ENCODE data around the gene PEX26. TPM values are rescaled to one million over a fixed set of nuclear protein-coding genes. Genes with fewer than 3 reads are reported as not detected.

The PEX26 gene
- polyA plus RNA-seq, 1 donor from 2014 or later, result 30.2 TPM

DNA sequence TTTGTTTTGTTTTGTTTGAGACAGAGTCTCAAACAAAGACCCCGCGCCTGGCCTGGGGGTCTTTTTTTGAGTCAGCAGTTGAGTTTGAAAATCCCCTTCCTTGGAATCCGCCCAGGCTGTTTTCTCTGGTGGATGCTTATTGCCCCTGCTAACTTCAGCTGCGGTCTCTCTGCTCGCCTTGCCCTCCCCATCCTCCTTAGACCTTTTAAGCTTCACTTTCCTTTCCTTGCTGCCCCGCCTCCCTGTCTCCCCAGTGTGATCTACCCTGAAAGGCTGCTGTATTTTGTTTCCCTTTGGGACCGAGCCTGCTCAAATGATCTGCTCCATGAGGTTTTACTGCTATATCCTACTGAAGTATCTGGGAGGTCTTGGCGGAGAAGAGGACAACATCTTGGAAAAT is 74.7 kb downstream of the PEX26 start:
- peaks cover 7% of the 10 kb centered on the region for H3K27me3 ChIP-seq (ENCODE audit: insufficient read depth, low read depth, low read length)
- no peak overlapping the region for H3K9ac ChIP-seq (ENCODE audit: low read length)
- H3K4me3 ChIP-seq (ENCODE audit: low read length), result no peak overlapping the region
- no peaks in the 10 kb centered on the region for H3F3A ChIP-seq (ENCODE audit: insufficient read depth, low read length, poor library complexity, severe bottlenecking)
- no peaks in the 10 kb centered on the region for H3K36me3 ChIP-seq (ENCODE audit: insufficient read depth, low read length)
- no peaks in the 10 kb centered on the region for H3K79me2 ChIP-seq (replicated peaks; ENCODE audit: insufficient read depth, low read length)
- H3K9me3 ChIP-seq (ENCODE audit: low read length), result no peaks in the 10 kb centered on the region
- TF ChIP-seq POLR2AphosphoS5 (IDR thresholded peaks at IDR 0.05) (no peak), SMC3 (conservative IDR thresholded peaks at IDR 0.05; ENCODE audit: poor library complexity) (no peak)
- H2AFZ ChIP-seq (ENCODE audit: low read depth, low read length), result no peak overlapping the region
- H4K20me1 ChIP-seq (ENCODE audit: insufficient read depth), result no peaks in the 10 kb centered on the region
- no peaks in the 10 kb centered on the region for H3K9me2 ChIP-seq (ENCODE audit: insufficient read depth, low read length)
- H3K4me2 ChIP-seq (ENCODE audit: low read length), result no peak overlapping the region
- H3K27ac ChIP-seq (ENCODE audit: low read length), result no peak overlapping the region

DNA sequence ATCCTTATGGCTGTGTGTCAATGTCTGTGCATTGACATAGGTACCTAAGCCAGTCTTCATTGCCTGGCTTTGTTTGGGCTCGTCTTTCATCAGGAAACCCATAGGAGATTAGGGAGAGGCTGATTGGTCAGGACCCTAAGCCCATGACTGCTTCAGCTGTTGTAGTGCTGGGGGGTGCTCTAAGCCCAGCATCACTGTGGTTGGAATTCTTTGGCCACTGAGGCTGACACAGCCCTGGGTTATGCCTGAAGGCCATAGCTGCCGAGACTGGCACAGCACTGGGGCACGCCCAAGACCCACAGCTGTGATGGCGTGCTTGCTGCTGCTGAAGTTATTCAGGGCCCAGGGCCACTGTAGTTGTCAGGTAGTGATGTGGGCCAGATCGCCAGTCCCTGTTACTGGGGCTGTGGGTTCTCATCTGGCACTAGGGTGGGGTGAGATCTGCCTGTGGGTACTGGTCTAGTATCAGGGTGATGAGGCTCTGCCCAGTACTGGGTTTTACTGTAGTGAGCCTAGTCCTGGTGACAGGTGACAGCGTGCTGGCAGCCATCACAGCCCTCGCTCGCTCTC is 77.1 kb downstream of the PEX26 start:
- no peak overlapping the region for H2AFZ ChIP-seq (ENCODE audit: low read depth, low read length)
- H3K4me3 ChIP-seq (ENCODE audit: low read length), result no peak overlapping the region
- no peaks in the 10 kb centered on the region for H3F3A ChIP-seq (ENCODE audit: insufficient read depth, low read length, poor library complexity, severe bottlenecking)
- no peaks in the 10 kb centered on the region for H3K79me2 ChIP-seq (replicated peaks; ENCODE audit: insufficient read depth, low read length)
- no peaks in the 10 kb centered on the region for H3K9me2 ChIP-seq (ENCODE audit: insufficient read depth, low read length)
- TF ChIP-seq SMC3 (conservative IDR thresholded peaks at IDR 0.05; ENCODE audit: poor library complexity) (no peak), POLR2AphosphoS5 (IDR thresholded peaks at IDR 0.05) (no peak), MXI1 (conservative IDR thresholded peaks at IDR 0.05; ENCODE audit: poor library complexity, severe bottlenecking) (no peak), TAF1 (IDR thresholded peaks at IDR 0.05; ENCODE audit: low read depth) (no peak), RAD21 (conservative IDR thresholded peaks at IDR 0.05) (no peak), EZH2 (IDR thresholded peaks at IDR 0.05; ENCODE audit: borderline replicate concordance, insufficient read depth, low read length, poor library complexity, severe bottlenecking) (no peak), EP300 (conservative IDR thresholded peaks at IDR 0.05; ENCODE audit: poor library complexity, severe bottlenecking) (no peak)
- TF ChIP-seq, protein P1, sequence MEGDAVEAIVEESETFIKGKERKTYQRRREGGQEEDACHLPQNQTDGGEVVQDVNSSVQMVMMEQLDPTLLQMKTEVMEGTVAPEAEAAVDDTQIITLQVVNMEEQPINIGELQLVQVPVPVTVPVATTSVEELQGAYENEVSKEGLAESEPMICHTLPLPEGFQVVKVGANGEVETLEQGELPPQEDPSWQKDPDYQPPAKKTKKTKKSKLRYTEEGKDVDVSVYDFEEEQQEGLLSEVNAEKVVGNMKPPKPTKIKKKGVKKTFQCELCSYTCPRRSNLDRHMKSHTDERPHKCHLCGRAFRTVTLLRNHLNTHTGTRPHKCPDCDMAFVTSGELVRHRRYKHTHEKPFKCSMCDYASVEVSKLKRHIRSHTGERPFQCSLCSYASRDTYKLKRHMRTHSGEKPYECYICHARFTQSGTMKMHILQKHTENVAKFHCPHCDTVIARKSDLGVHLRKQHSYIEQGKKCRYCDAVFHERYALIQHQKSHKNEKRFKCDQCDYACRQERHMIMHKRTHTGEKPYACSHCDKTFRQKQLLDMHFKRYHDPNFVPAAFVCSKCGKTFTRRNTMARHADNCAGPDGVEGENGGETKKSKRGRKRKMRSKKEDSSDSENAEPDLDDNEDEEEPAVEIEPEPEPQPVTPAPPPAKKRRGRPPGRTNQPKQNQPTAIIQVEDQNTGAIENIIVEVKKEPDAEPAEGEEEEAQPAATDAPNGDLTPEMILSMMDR (IDR thresholded peaks at IDR 0.05; ENCODE audit: poor library complexity, severe bottlenecking), result no peak
- TF ChIP-seq, protein P2, sequence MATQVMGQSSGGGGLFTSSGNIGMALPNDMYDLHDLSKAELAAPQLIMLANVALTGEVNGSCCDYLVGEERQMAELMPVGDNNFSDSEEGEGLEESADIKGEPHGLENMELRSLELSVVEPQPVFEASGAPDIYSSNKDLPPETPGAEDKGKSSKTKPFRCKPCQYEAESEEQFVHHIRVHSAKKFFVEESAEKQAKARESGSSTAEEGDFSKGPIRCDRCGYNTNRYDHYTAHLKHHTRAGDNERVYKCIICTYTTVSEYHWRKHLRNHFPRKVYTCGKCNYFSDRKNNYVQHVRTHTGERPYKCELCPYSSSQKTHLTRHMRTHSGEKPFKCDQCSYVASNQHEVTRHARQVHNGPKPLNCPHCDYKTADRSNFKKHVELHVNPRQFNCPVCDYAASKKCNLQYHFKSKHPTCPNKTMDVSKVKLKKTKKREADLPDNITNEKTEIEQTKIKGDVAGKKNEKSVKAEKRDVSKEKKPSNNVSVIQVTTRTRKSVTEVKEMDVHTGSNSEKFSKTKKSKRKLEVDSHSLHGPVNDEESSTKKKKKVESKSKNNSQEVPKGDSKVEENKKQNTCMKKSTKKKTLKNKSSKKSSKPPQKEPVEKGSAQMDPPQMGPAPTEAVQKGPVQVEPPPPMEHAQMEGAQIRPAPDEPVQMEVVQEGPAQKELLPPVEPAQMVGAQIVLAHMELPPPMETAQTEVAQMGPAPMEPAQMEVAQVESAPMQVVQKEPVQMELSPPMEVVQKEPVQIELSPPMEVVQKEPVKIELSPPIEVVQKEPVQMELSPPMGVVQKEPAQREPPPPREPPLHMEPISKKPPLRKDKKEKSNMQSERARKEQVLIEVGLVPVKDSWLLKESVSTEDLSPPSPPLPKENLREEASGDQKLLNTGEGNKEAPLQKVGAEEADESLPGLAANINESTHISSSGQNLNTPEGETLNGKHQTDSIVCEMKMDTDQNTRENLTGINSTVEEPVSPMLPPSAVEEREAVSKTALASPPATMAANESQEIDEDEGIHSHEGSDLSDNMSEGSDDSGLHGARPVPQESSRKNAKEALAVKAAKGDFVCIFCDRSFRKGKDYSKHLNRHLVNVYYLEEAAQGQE (IDR thresholded peaks at IDR 0.05; ENCODE audit: borderline replicate concordance), result no peak
- no peak overlapping the region for H3K4me2 ChIP-seq (ENCODE audit: low read length)
- no peak overlapping the region for H3K27ac ChIP-seq (ENCODE audit: low read length)
- no peaks in the 10 kb centered on the region for H3K9me3 ChIP-seq (ENCODE audit: low read length)
- H3K9ac ChIP-seq (ENCODE audit: low read length), result no peak overlapping the region
- H4K20me1 ChIP-seq (ENCODE audit: insufficient read depth), result no peaks in the 10 kb centered on the region
- peaks cover 7% of the 10 kb centered on the region for H3K27me3 ChIP-seq (ENCODE audit: insufficient read depth, low read depth, low read length)
- H3K36me3 ChIP-seq (ENCODE audit: insufficient read depth, low read length), result no peaks in the 10 kb centered on the region

Small RNAs within 50 kb of the gene (small RNA-seq; reads per million reads assigned to genes)
- gene AC016027.5, result 0 reads per million in 3 experiments

Other genes starting within 250 kb of the PEX26 start
- 28.1 and 30.4 TPM in 2 replicates for gene MICAL3, start 53.4 kb upstream of the PEX26 start, polyA plus RNA-seq
- 0.46 and 1.8 TPM in 2 replicates for gene TUBA8, start 32.8 kb downstream of the PEX26 start, polyA plus RNA-seq
- gene USP18, start 72.2 kb downstream of the PEX26 start, polyA plus RNA-seq, result 0.37 and 0.72 TPM in 2 replicates

Data from neural cell (in vitro differentiated cells).